ENCODE measurements around the gene HNRNPA1. TPM values are rescaled to one million over a fixed set of nuclear protein-coding genes. Genes with fewer than 3 reads are reported as not detected.

HNRNPA1 gene
- polyA plus RNA-seq, 3 donors: 266 to 1,181 (median 308) TPM

- H2AFZ ChIP-seq (ENCODE audit: insufficient read depth, low read depth, low read length, poor library complexity, severe bottlenecking): peak overlapping the region; percentile 77
- peak overlapping the region; percentile 63 to 87 for H3K27ac ChIP-seq (ENCODE audit: low read depth in 1 of 2, low read length in 2 of 2)
- Mint-ChIP-seq H3K4me3 (peak overlapping the region; percentile 86 to 99), H3K27ac (peak overlapping the region; percentile 88 to 93 (median 91)), H3K9me3 (peaks cover 0 to 4% (median 0%) of the 10 kb centered on the region in 7 donors), H3K4me1 (peaks cover 80% of the 10 kb centered on the region), H3K36me3 (peaks cover 8 to 28% of the 10 kb centered on the region in 2 donors), H3K27me3 (ENCODE audit: low read depth in 3 of 3) (peaks cover 0 to 1% (median 1%) of the 10 kb centered on the region in 3 donors)
- peak overlapping the region; percentile 99 for H3K4me2 ChIP-seq (replicated peaks; ENCODE audit: extremely low read depth, low read length, poor library complexity, severe bottlenecking)
- H3K9me3 ChIP-seq (replicated peaks in 1 of 2; ENCODE audit: control insufficient read depth in 1 of 2, insufficient read depth in 1 of 2, low read length in 2 of 2): no peaks in the 10 kb centered on the region
- WGBS (ENCODE audit: insufficient coverage): 0% methylated on average over 1 of the region's 3 CpGs
- intact Hi-C loops (cut with micrococcal nuclease): loop anchor here in 1 of 2 donors (2.0 kb wide), 1 partner anchor 29 kb away; no protein-coding TSS in a partner anchor
- peak overlapping the region; percentile 80 to 99 (median 93) for H3K4me3 ChIP-seq (replicated peaks in 1 of 3; ENCODE audit: low read depth in 2 of 3, low read length in 3 of 3)
- H3K79me2 ChIP-seq (ENCODE audit: insufficient read depth, low read length): peaks cover 95% of the 10 kb centered on the region
- no peaks in the 10 kb centered on the region for H3K27me3 ChIP-seq (ENCODE audit: control insufficient read depth in 2 of 2, insufficient read depth in 2 of 2, low read length in 2 of 2)
- H4K20me1 ChIP-seq (ENCODE audit: insufficient read depth, low read length): peaks cover 16% of the 10 kb centered on the region
- H3K4me1 ChIP-seq (ENCODE audit: control insufficient read depth in 1 of 2, insufficient read depth in 2 of 2, low read length in 2 of 2): peaks cover 84 to 97% of the 10 kb centered on the region in 2 donors
- TF ChIP-seq, protein P1, sequence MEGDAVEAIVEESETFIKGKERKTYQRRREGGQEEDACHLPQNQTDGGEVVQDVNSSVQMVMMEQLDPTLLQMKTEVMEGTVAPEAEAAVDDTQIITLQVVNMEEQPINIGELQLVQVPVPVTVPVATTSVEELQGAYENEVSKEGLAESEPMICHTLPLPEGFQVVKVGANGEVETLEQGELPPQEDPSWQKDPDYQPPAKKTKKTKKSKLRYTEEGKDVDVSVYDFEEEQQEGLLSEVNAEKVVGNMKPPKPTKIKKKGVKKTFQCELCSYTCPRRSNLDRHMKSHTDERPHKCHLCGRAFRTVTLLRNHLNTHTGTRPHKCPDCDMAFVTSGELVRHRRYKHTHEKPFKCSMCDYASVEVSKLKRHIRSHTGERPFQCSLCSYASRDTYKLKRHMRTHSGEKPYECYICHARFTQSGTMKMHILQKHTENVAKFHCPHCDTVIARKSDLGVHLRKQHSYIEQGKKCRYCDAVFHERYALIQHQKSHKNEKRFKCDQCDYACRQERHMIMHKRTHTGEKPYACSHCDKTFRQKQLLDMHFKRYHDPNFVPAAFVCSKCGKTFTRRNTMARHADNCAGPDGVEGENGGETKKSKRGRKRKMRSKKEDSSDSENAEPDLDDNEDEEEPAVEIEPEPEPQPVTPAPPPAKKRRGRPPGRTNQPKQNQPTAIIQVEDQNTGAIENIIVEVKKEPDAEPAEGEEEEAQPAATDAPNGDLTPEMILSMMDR (IDR thresholded peaks at IDR 0.05): no peak
- H3K36me3 ChIP-seq (replicated peaks in 1 of 2; ENCODE audit: control insufficient read depth in 1 of 2, insufficient read depth in 2 of 2, low read length in 2 of 2): peaks cover 5 to 8% of the 10 kb centered on the region in 2 donors
- peak overlapping the region; percentile 73 for H3K9ac ChIP-seq (ENCODE audit: insufficient read depth, low read length, poor library complexity, severe bottlenecking)
- DNase-seq: no peak
These were observed 19.8 kb downstream of the HNRNPA1 start for GRCh38 chr12:54300225-54300731.

DNA sequence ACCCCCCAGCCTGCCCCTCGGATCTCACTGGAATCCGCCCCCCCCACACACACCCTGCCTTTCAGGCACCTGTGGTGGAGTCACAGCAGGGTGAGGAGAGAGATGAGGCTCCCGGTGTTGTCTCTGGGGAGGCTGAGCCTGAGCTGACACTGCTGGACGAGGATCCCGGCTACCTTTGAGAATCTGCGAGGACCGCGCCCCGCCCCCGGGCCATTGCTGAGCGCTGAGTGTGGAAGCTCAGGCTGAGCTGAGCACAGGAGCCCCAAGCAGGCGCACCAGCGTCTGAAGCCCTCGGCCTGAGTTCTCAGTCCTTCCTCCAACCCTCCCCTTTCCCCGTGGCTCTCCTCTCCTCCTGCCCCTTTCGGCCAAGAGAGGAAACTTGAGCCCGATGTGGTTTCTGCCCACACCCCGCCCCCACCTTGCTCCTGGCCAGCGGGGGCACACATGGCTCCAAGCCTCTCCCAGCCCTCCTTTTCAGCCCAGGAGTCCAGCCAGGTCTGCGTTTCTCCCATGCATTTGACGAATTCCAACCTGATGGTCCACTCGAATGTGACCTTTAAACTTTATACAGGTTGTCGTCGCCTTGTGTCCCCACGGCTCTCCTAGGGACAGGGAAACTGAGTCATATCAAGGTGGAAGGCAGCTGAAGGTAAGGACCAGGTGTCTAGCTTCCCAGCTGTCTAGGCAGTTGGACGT lies 20.4 kb downstream of the HNRNPA1 start, which contains the start of gene NFE2:
Gene NFE2 (minus strand): TSS at position 284 of the 696 bp plus-strand sequence. CDS start 5,767 bp downstream, outside the sequence.
- under 1% methylated on average over 20 of the region's 26 CpGs for WGBS (ENCODE audit: insufficient coverage)
- TF ChIP-seq, protein P1 (IDR thresholded peaks at IDR 0.05): no peak
- DNase-seq: peak; percentile 65 to 75 (median 66)
- Histone ChIP-seq H3K27me3 (ENCODE audit: control insufficient read depth in 2 of 2, insufficient read depth in 2 of 2, low read length in 2 of 2) (no peaks in the 10 kb centered on the region), H3K36me3 (replicated peaks in 1 of 2; ENCODE audit: control insufficient read depth in 1 of 2, insufficient read depth in 2 of 2, low read length in 2 of 2) (peaks cover 0 to 2% of the 10 kb centered on the region in 2 donors), H3K4me3 (replicated peaks in 1 of 3; ENCODE audit: low read depth in 2 of 3, low read length in 3 of 3) (peak within 1 kb of the TSS; percentile 80 to 99 (median 93)), H3K27ac (ENCODE audit: low read depth in 1 of 2, low read length in 2 of 2) (peak within 1 kb of the TSS; percentile 63 to 87), H4K20me1 (ENCODE audit: insufficient read depth, low read length) (peaks cover 10% of the 10 kb centered on the region), H3K4me1 (ENCODE audit: control insufficient read depth in 1 of 2, insufficient read depth in 2 of 2, low read length in 2 of 2) (peaks cover 84 to 97% of the 10 kb centered on the region in 2 donors), H3K9ac (ENCODE audit: insufficient read depth, low read length, poor library complexity, severe bottlenecking) (peak within 1 kb of the TSS; percentile 73), H2AFZ (ENCODE audit: insufficient read depth, low read depth, low read length, poor library complexity, severe bottlenecking) (peak within 1 kb of the TSS; percentile 77), H3K79me2 (ENCODE audit: insufficient read depth, low read length) (peaks cover 94% of the 10 kb centered on the region), H3K4me2 (replicated peaks; ENCODE audit: extremely low read depth, low read length, poor library complexity, severe bottlenecking) (peak within 1 kb of the TSS; percentile 99), H3K9me3 (replicated peaks in 1 of 2; ENCODE audit: control insufficient read depth in 1 of 2, insufficient read depth in 1 of 2, low read length in 2 of 2) (no peaks in the 10 kb centered on the region)
- H3K4me3 Mint-ChIP-seq: peak within 1 kb of the TSS; percentile 86 to 99
- H3K27ac Mint-ChIP-seq: peak within 1 kb of the TSS; percentile 90 to 93 (median 91)
- H3K27me3 Mint-ChIP-seq (ENCODE audit: low read depth in 3 of 3): peaks cover 0 to 1% (median 1%) of the 10 kb centered on the region in 3 donors
- H3K4me1 Mint-ChIP-seq: peaks cover 79% of the 10 kb centered on the region
- intact Hi-C loops (cut with micrococcal nuclease): loop anchor here in 1 of 2 donors (2.0 kb wide), 1 partner anchor 28 kb away; no protein-coding TSS in a partner anchor
- H3K9me3 Mint-ChIP-seq: peaks cover 0 to 4% (median 0%) of the 10 kb centered on the region in 7 donors
- peaks cover 4 to 22% of the 10 kb centered on the region in 2 donors for H3K36me3 Mint-ChIP-seq
